Myocyte (in vitro differentiated cells): ENCODE measurements around the gene RELL2. TPM values are rescaled to one million over a fixed set of nuclear protein-coding genes. Genes with fewer than 3 reads are reported as not detected.

Experiments
- DNase-seq: peaks from one replicate; pipeline ENCODE4 v3.0.0-alpha.2; 2012; ENCODE audit warnings: low read depth
- total RNA-seq: library from RNA; depleted of rRNA; stranded (reverse); fragments of >200 nt; gene quantifications from 2 replicates; pipeline ENCODE4 v1.2.3, GENCODE V29; 2014

Gene RELL2
- total RNA-seq, 1 donor from 2014 or later = 2.2 TPM

GRCh38 chr5:141675672-141676071, 38.9 kb downstream of the RELL2 start:
- no peak for DNase-seq

- DNase-seq = no peak
Measured at GRCh38 chr5:141677415-141677814, 40.6 kb downstream of the RELL2 start.

- no peak for DNase-seq
Measured at GRCh38 chr5:141680178-141680577, 43.4 kb downstream of the RELL2 start.

- no peak for DNase-seq
Measured at GRCh38 chr5:141680751-141681201, 44.0 kb downstream of the RELL2 start.

- no peak for DNase-seq
Measured at GRCh38 chr5:141681295-141681694, 44.5 kb downstream of the RELL2 start.

- peak; percentile 47 for DNase-seq
Measured at GRCh38 chr5:141681695-141682641, 45.2 kb downstream of the RELL2 start, which contains the start of gene ARAP3. Gene ARAP3 (minus strand): TSS chr5:141682230. CDS start chr5:141680486, 1,744 bp downstream.

GRCh38 chr5:141683596-141684141, 46.9 kb downstream of the RELL2 start:
- no peak for DNase-seq

GRCh38 chr5:141685591-141685990, 48.8 kb downstream of the RELL2 start:
- DNase-seq = no peak

- DNase-seq = no peak
Measured at GRCh38 chr5:141686648-141687416, 50.0 kb downstream of the RELL2 start.

Other genes with a start within 250 kb of the RELL2 start
- gene PCDHGB4, start 249.3 kb upstream of the RELL2 start, total RNA-seq = 1.1 and 2.2 TPM in 2 replicates
- gene PCDHGA8, start 244.4 kb upstream of the RELL2 start, total RNA-seq = 1.6 and 2.2 TPM in 2 replicates
- gene PCDHGB5, start 239.1 kb upstream of the RELL2 start, total RNA-seq = 0.47 and 1.4 TPM in 2 replicates
- 0.88 and 1.7 TPM in 2 replicates for gene PCDHGA9, start 234.2 kb upstream of the RELL2 start, total RNA-seq
- gene PCDHGB6, start 229.0 kb upstream of the RELL2 start, total RNA-seq = 0.78 and 0.96 TPM in 2 replicates
- 32.1 and 35.7 TPM in 2 replicates for gene PCDHGA10, start 224.0 kb upstream of the RELL2 start, total RNA-seq
- gene PCDHGB7, start 219.3 kb upstream of the RELL2 start, total RNA-seq = 1.4 and 3.4 TPM in 2 replicates
- gene PCDHGA11, start 215.9 kb upstream of the RELL2 start, total RNA-seq = 2.0 and 2.1 TPM in 2 replicates
- 4.3 and 4.6 TPM in 2 replicates for gene PCDHGA12, start 206.5 kb upstream of the RELL2 start, total RNA-seq
- 137 and 170 TPM in 2 replicates for gene PCDHGC3, start 161.0 kb upstream of the RELL2 start, total RNA-seq
- gene PCDHGC4, start 152.0 kb upstream of the RELL2 start, total RNA-seq = 2.0 and 3.6 TPM in 2 replicates
- 2.0 and 2.6 TPM in 2 replicates for gene PCDHGC5, start 147.9 kb upstream of the RELL2 start, total RNA-seq
- gene DIAPH1, start 18.0 kb upstream of the RELL2 start, total RNA-seq = 13.2 and 25.4 TPM in 2 replicates
- 38.5 and 40.0 TPM in 2 replicates for gene HDAC3, start 148 bp upstream of the RELL2 start, total RNA-seq
- 2.0 and 7.9 TPM in 2 replicates for gene FCHSD1, start 14.4 kb downstream of the RELL2 start, total RNA-seq
- gene ARAP3, start 45.2 kb downstream of the RELL2 start, total RNA-seq = 0.16 and 0.47 TPM in 2 replicates
- 0.11 and 0.42 TPM in 2 replicates for gene PCDH1, start 241.4 kb downstream of the RELL2 start, total RNA-seq